ENCODE data around the gene TRAF7.
"Not testable (repeated sequence)": the region's sequence is repeated elsewhere in the genome, so short reads cannot be mapped to it uniquely, and the experiment has no call there.

Gene TRAF7

DNA sequence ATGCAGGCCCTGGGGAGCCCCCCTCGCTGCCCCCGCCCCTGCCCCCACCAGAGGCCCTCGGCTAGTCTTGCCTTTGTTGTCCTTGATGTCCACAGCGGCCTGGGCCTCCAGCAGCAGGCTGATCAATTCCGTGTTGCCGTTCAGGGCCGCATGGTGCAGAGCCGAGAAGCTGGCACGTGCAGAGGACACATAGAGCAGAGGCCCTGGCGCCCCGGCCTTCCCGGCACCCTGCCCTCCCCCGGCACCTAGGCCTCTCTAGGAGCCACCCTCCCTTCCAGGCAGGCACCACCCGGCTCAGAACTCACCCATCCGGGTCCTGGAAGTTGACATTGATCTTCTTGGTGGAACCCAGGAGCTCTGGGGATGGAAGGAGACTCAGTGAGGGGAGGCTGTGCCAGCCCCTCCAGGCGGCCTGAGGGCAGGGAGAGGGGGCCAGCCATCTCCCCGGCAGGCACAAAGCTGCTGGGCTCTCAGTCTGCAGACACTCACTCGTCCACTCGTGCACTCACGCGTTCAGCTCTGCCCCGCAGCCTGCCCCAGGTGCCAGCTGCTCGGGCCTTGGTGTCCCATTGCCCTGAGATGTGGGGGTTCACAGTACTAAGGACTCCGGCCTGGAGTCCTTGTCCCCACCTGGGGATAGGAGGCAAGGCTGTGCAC lies 34.5 kb downstream of the TRAF7 start:
- DNase-seq (ENCODE audit: low spot score in 2 of 2) (no peak), ATAC-seq (no peak)
- no peaks in the 10 kb centered on the region for H3K36me3 Mint-ChIP-seq
- no peak overlapping the region for H3K4me3 Mint-ChIP-seq
- peaks cover 5% of the 10 kb centered on the region for H3K4me1 Mint-ChIP-seq
- no peaks in the 10 kb centered on the region for H3K9me3 Mint-ChIP-seq
- peak overlapping the region; percentile 45 for H3K27ac Mint-ChIP-seq

DNA sequence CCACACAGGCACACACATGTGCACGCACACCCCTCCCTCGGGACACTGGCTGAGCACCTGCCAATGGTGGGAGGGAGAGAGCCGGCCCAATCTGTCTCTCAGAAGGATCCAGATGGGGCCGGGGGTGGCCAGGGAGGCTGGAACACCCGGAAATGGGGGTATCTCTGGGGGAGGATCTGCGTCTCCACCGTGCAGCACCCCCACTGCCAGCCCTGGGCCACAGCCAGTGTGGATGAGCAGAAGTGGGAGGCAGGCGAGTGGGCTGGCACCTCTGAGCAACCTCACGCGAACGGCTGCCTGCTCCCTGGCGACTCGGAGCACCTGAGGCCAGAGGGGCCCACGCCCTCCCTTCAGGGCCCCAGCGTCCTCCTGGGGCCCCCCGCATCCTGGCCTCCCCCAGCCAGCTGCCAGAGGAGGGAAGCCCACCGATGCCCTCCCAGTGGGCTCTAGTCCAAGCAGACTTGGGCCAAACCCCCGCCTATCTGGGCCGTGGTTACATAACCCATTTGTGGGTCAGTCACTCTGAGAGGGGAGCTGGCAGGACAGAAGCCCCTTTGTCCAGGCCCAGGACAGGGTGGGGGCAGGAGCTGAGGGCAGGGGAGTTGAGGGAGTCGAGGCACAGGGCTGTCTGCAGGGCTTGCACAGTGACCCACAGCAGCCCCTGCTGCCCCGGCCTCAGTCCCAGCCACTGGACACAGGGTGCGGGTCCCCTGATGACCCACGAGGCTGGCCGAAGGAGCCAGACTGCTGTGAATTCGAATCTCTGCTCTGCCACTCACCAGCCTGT lies 35.3 kb downstream of the TRAF7 start:
- Mint-ChIP-seq H3K4me3 (no peak overlapping the region), H3K27ac (peak overlapping the region; percentile 45), H3K9me3 (no peaks in the 10 kb centered on the region), H3K36me3 (no peaks in the 10 kb centered on the region), H3K4me1 (peaks cover 6% of the 10 kb centered on the region)
- DNase-seq (ENCODE audit: low spot score in 2 of 2) = no peak
- no peak for ATAC-seq

- peaks cover 6% of the 10 kb centered on the region for H3K4me1 Mint-ChIP-seq
- H3K27ac Mint-ChIP-seq = no peak overlapping the region
- no peak overlapping the region for H3K4me3 Mint-ChIP-seq
- H3K36me3 Mint-ChIP-seq = no peaks in the 10 kb centered on the region
- no peak for DNase-seq (ENCODE audit: low spot score in 2 of 2)
- H3K9me3 Mint-ChIP-seq = no peaks in the 10 kb centered on the region
- no peak for ATAC-seq
Measured at GRCh38 chr16:2191446-2191706, 35.8 kb downstream of the TRAF7 start.

DNA sequence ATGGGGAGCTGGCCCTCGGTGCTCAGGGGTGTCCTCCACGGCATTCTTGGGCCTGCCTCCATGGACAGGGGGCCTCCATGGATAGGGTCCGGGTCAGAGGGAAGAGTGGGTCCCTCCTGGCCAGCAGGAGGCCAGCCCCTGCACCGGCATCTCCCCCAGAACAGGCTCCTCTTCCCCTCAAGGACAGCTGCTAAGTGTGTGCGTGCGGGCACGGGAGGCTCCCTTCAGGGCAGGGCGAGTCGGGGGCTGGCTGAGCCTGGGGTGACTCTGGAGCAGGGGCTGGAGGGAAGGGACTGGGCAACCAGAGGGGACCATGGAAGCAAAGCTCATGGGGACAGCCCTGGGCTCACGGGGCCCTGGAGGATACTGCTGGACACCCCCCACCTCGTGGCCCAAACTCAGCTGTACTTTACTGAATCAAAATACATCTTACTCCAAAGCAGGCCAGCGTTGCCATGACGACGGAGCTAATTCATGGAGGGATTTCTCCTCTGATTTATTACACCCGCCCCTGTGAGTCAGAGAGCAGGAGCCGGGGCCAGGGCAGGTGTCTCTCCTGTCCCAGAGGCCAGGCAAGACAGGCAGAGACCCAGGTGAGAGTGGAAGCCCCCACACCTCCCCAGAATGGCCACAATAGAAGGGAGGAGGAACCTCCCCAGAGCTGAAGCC lies 38.7 kb downstream of the TRAF7 start:
- Mint-ChIP-seq H3K27ac (no peak overlapping the region), H3K4me1 (peaks cover 6% of the 10 kb centered on the region)

DNA sequence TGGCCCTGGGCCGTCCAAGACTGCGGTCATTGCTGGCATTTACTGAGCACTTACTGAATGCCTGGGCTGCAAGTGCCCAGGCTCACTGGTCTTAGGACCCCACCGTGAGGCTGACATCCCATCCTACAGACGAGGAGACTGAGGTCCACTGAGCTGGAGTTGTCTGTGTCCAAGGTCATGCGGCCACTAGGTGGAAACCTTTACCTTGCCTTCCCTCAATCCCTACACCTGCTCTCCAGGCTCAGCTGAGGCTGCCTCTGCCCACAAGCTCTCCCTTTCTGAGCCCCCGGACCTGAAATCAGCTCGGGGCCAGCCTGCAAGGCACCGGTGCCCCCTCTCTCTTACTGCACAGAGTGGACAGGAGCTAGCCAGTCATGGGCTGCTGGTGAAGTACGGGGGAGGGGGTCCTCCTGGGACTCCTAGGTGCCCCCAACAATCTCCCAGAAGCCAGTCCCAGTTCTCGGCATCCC lies 39.3 kb downstream of the TRAF7 start:
- H3K27ac Mint-ChIP-seq = no peak overlapping the region
- DNase-seq (ENCODE audit: low spot score in 2 of 2) (peak in 1 of 2 donors; percentile 25), ATAC-seq (peak; percentile 74)
- no peaks in the 10 kb centered on the region for H3K9me3 Mint-ChIP-seq
- H3K36me3 Mint-ChIP-seq = no peaks in the 10 kb centered on the region
- peak overlapping the region; percentile 44 for H3K4me3 Mint-ChIP-seq
- peaks cover 6% of the 10 kb centered on the region for H3K4me1 Mint-ChIP-seq

More for the DNA sequence above, 38.7 kb downstream of the TRAF7 start:
- Mint-ChIP-seq H3K4me3 (peak overlapping the region; percentile 44), H3K9me3 (no peaks in the 10 kb centered on the region), H3K36me3 (no peaks in the 10 kb centered on the region)
- ATAC-seq (no peak), DNase-seq (ENCODE audit: low spot score in 2 of 2) (no peak)

- no peaks in the 10 kb centered on the region for H3K36me3 Mint-ChIP-seq
- no peak overlapping the region for H3K27ac Mint-ChIP-seq
- DNase-seq (ENCODE audit: low spot score in 2 of 2) (no peak), ATAC-seq (peak; percentile 23)
- H3K4me3 Mint-ChIP-seq = peak overlapping the region; percentile 44
- no peaks in the 10 kb centered on the region for H3K9me3 Mint-ChIP-seq
- H3K4me1 Mint-ChIP-seq = peaks cover 6% of the 10 kb centered on the region
Measured at GRCh38 chr16:2195322-2196161, 40.0 kb downstream of the TRAF7 start.

DNA sequence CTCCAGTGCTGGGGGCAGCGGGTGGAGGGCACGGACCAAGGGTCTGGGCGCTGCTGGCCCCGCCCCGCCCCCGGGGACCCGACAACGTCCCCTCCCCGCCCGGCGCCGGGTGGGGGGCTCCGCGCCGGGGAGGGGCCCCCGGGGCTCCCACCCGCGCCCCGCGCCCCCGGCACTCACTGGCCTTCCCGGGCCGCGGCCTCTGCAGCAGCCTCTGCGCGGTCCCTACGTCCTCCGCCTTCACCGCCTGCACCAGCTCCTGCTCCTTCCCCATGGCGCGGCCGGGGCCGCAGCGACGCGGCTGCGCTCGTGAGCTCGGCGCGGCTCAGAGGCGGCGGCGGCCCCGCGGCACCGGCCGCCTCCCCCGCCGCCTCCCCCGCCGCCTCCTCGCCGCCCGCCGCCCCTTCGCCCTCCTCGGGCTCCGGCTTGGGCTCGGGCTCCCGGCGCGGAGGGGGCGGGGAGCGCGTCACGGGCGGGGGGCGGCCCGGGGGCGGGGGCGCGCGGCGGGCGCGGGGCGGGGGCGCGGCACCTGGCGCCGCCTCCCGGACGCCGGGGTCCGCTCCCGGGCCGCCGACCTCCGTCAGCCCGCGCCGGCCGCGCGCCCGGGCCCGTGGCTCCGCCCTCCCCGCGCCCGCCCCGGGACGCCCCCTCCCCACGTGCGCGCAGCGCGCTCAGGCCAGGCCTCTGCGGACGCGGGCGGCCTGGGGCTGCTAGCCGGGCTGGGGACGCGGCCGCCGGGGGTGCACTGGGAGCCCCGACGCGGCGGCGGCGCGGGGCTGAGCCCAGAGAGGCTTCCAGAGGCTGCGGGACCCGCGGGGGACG lies 40.8 kb downstream of the TRAF7 start, which contains the start of gene CASKIN1:
TSS of gene CASKIN1 (minus strand) at position 444 of the 819 bp plus-strand sequence. CDS start at position 271, 173 bp downstream.
- Mint-ChIP-seq H3K9me3 (no peaks in the 10 kb centered on the region), H3K27ac (no peak within 1 kb of the TSS), H3K36me3 (no peaks in the 10 kb centered on the region), H3K4me1 (peaks cover 6% of the 10 kb centered on the region), H3K4me3 (peak within 1 kb of the TSS; percentile 55)
- DNase-seq (ENCODE audit: low spot score in 2 of 2) (no peak), ATAC-seq (peak; percentile 46)

- H3K36me3 Mint-ChIP-seq = no peaks in the 10 kb centered on the region
- H3K4me3 Mint-ChIP-seq = peak overlapping the region; percentile 55
- DNase-seq (ENCODE audit: low spot score in 2 of 2) (no peak), ATAC-seq (no peak)
- H3K9me3 Mint-ChIP-seq = no peaks in the 10 kb centered on the region
- H3K27ac Mint-ChIP-seq = no peak overlapping the region
- peaks cover 6% of the 10 kb centered on the region for H3K4me1 Mint-ChIP-seq
Measured at GRCh38 chr16:2196981-2197511, 41.5 kb downstream of the TRAF7 start.

- no peaks in the 10 kb centered on the region for H3K36me3 Mint-ChIP-seq
- no peak overlapping the region for H3K27ac Mint-ChIP-seq
- peaks cover 6% of the 10 kb centered on the region for H3K4me1 Mint-ChIP-seq
- ATAC-seq (no peak), DNase-seq (ENCODE audit: low spot score in 2 of 2) (no peak)
- no peaks in the 10 kb centered on the region for H3K9me3 Mint-ChIP-seq
- peak overlapping the region; percentile 55 for H3K4me3 Mint-ChIP-seq
Measured at GRCh38 chr16:2197765-2198164, 42.2 kb downstream of the TRAF7 start.

GRCh38 chr16:2198283-2198682 lies 42.7 kb downstream of the TRAF7 start:
- peak overlapping the region; percentile 55 for H3K4me3 Mint-ChIP-seq

DNA sequence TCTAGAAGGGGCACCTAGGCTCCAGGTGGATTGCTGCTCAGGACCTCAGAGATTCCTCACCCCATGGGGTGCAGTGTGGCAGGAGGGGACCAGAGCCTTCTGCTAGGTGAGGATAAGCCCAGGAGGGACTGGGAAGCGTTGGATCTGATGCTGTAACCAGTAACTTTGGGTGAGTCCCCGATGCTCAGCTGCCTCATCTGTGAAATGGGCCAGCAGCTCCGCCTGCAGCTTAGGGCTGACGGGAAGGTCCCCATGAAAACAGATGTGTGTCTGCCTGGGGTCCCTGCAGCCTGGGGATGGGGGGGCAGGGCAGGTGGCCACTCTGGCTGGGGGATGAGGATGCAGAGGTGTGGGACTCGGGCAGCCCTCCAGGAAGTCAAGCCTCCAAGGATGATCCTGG lies 43.5 kb downstream of the TRAF7 start:
- ATAC-seq = no peak
- Mint-ChIP-seq H3K27ac (no peak overlapping the region), H3K4me1 (peaks cover 12% of the 10 kb centered on the region), H3K9me3 (no peaks in the 10 kb centered on the region), H3K36me3 (peaks cover under 1% of the 10 kb centered on the region), H3K4me3 (no peak overlapping the region)
- DNase-seq (ENCODE audit: low spot score in 2 of 2) = no peak

More at GRCh38 chr16:2198283-2198682, 42.7 kb downstream of the TRAF7 start:
- no peaks in the 10 kb centered on the region for H3K36me3 Mint-ChIP-seq
- peaks cover 7% of the 10 kb centered on the region for H3K4me1 Mint-ChIP-seq
- no peak overlapping the region for H3K27ac Mint-ChIP-seq
- no peak for ATAC-seq
- no peak for DNase-seq (ENCODE audit: low spot score in 2 of 2)
- H3K9me3 Mint-ChIP-seq = no peaks in the 10 kb centered on the region

DNA sequence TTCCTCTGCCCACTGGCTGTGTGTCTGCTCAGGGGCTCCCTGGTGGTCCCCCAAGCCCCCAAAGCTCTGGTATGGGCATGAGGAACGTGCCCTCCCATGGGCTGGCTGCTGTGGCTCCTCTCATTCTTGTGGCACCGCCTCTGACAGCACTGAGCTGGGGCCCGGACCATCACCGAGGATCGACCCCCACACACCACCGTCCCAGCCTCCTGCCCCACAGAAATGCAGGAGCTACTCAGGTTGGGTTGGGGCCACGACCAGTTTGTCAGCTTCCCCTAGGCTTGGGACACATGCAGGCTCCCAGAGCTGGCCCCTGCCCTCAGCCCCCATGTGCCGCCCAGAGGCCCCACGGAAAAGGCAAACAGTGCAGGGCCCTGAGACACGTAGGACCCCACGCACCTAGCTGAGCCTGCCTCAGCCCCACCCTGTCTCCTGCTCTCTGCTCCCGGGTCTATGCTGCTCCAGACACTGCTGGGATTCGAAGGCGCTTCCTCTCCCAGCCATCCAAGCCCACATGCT lies 44.1 kb downstream of the TRAF7 start:
- Mint-ChIP-seq H3K27ac (no peak overlapping the region), H3K36me3 (peaks cover 6% of the 10 kb centered on the region), H3K4me1 (peaks cover 17% of the 10 kb centered on the region), H3K4me3 (no peak overlapping the region), H3K9me3 (no peaks in the 10 kb centered on the region)
- ATAC-seq (no peak), DNase-seq (ENCODE audit: low spot score in 2 of 2) (no peak)

DNA sequence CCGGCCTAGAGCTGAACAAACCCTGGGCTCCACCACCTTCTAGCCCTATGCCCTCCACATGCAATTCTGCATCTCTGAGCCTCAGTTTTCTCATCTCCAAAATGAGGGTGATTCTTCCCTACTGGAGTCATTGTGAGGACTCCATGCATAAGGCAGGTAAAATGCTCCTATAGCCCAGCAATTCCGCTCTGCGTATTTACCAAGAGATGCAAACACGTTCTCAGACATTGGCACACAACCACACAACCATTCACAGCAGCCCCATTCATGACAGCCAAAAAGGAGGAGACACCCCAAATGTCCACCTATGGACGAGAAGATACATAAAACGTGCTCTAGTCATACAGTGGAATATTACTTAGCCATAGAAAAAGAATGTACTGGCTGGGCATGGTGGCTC lies 44.7 kb downstream of the TRAF7 start:
- peaks cover 7% of the 10 kb centered on the region for H3K36me3 Mint-ChIP-seq
- H3K27ac Mint-ChIP-seq = no peak overlapping the region
- peaks cover 14% of the 10 kb centered on the region for H3K4me1 Mint-ChIP-seq
- ATAC-seq (no peak), DNase-seq (ENCODE audit: low spot score in 2 of 2) (no peak)
- H3K4me3 Mint-ChIP-seq = no peak overlapping the region
- H3K9me3 Mint-ChIP-seq = no peaks in the 10 kb centered on the region

DNA sequence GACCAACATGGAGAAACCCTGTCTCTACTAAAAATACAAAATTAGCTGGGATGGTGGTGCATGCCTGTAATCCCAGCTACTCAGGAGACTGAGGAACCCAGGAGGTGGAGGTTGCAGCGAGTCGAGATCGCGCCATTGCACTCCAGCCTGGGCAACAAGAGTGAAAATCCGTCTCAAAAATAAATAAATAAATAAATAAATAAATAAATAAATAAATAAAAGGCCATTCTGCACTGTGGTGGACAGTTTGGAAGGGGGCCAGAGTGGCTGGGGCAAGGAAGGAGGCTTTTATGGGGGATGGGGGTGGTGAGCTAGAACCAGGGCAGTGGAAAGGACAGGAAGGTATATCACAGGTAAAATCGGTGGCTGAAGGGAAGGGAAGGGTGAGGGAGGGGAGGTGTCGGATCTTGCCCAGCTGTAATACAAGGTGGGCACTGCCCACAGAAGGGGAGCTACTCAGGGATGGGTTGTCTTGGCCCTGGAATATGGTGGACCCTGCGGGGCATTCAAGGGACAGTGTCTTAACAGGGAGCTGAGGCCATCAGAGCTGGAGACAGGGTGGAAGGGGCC lies 47.6 kb downstream of the TRAF7 start:
- Mint-ChIP-seq H3K4me3 (peak overlapping the region; percentile 75), H3K36me3 (peaks cover 20% of the 10 kb centered on the region), H3K4me1 (peaks cover 31% of the 10 kb centered on the region)
- H3K27ac Mint-ChIP-seq; ATAC-seq; DNase-seq (ENCODE audit: low spot score in 2 of 2); H3K9me3 Mint-ChIP-seq: not testable (repeated sequence)

All from stimulated activated effector memory CD8-positive, alpha-beta T cell treated with anti-CD3 and anti-CD28 coated beads, Interleukin-12 subunit alpha, Interleukin-12 subunit beta, amount 100 ng/mL, for 72 hours (primary cell).